GM19397 (cell line): ENCODE data around the gene PROK1.
"Not testable (repeated sequence)": the region's sequence is repeated elsewhere in the genome, so short reads cannot be mapped to it uniquely, and the experiment has no call there.

ENCODE experiments used
- ATAC-seq: cut with Tn5 transposase; IDR thresholded peaks from one replicate; pipeline ENCODE4 v1.9.1; 2021; ENCODE audit warnings: mild to moderate bottlenecking, moderate library complexity; ENCODE audit not compliant: unreplicated experiment

The PROK1 gene, protein sequence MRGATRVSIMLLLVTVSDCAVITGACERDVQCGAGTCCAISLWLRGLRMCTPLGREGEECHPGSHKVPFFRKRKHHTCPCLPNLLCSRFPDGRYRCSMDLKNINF

DNA sequence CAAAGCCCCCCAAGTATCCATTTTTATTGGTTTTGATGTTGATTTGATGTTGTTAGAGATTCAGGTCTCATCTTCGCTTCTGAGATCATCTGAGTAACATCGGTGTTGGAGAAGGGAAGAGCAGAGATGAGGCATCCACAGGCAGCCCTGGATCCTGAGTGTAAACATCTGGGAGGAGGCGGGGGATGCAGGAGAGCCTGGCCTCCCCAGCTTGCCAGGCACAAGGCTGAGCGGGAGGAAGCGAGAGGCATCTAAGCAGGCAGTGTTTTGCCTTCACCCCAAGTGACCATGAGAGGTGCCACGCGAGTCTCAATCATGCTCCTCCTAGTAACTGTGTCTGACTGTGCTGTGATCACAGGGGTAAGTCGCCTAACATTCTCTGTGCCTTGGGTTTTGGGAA, at the start of gene PROK1:
TSS of gene PROK1 (plus strand) at position 221 of the 400 bp plus-strand sequence. CDS start at position 289, 68 bp downstream.
- ATAC-seq = no peak

DNA sequence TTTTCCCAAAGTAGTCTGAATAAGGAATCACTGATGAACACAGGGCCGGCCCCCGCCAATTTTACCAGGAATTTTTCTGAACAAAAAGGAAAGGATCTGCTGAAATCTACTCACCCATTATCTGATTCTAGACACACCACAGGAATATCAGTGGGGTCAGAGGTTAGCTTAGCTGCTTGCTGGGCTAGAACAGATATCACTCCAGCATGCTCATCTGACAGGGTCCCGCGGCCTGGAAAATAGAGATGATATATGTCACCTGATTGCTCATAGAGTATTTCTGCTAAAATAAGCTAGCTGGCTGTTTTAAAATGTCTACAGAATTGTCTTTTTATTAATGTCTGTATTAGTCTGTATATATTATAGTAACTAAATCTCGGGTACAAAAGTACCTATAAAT, 47.1 kb upstream of the PROK1 start:
- no peak for ATAC-seq

DNA sequence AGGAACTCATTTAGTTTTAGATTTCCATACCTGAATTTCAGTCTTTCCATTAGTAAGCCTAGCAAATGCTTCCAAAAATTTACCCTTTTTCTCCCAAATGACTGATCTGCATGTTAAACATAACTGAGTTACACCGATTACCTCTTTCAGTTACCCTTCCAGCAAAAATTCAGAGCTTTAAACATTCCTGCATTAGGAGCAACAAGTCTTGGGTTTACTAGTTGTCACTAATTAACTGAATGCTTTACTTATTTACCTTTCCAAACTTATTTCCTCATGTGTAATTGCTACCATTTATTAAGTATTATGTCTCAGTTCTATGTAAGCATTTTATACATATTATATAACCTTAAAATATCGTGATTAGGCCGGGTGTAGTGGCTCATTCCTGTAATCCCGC, 46.5 kb upstream of the PROK1 start:
- ATAC-seq = no peak

DNA sequence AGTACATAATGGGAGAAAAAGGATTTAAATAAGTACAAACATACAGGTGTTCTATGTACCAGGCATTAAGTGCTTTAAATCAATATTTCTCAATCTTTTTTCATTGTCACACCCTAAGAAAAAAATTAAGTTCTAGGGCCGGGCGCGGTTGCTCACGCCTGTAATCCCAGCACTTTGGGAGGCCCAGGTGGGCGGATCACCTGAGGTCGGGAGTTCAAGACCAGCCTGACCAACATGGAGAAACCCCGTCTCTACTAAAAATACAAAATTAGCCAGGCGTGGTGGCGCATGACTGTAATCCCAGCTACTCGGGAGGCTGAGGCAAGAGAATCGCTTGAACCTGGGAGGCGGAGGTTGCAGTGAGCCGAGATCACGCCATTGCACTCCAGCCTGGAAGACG, 44.5 kb upstream of the PROK1 start:
- ATAC-seq = not testable (repeated sequence)

DNA sequence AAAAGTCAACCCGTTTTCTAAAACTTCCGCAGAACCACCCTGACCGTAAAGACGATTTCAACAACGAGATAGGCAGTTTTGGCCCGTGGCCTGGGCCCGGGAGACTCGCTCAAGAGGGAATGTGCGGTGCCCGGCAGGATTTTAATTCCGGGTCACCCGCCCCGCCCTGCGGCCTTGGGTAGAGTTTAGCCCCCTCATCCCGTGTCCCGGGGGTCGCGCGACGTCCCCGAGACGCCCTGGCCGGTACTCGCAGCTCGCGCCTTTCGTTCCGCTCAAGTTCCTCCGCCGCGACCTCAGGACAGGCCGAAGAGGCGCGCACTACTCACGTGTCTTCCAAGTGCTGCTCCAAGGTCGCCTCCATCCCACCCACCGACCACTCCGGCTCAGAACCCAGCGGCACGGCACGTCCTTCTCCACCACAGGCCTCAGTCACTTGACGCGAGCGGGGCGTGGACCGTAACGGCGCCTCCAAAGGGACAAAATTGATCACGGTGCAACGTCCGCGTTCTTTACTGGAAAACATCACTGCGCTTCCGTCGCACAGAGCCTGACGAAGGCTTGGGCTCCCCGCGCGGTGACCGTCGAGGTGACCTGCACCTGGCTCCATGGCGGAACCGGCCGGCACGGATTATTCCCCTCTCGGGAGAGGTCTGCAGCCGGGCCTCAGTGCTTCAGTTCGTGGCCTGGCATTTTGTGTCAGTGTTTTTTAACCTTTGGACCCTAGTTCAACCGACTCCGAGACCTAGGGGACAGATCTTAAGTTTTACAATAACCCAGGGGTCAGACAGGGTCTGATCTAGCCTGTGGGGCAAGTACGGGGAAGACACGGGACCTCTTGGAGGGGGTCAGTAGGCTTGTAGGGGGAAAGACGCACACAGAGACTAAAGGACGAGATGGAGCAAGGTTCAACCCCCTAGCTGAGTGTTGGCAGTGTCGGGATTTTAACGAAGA, 43.4 kb upstream of the PROK1 start, which contains the start of gene LAMTOR5:
TSS of gene LAMTOR5 (minus strand) at position 435 of the 951 bp plus-strand sequence. CDS start at position 361, 74 bp downstream.
- peak; percentile 80 for ATAC-seq

DNA sequence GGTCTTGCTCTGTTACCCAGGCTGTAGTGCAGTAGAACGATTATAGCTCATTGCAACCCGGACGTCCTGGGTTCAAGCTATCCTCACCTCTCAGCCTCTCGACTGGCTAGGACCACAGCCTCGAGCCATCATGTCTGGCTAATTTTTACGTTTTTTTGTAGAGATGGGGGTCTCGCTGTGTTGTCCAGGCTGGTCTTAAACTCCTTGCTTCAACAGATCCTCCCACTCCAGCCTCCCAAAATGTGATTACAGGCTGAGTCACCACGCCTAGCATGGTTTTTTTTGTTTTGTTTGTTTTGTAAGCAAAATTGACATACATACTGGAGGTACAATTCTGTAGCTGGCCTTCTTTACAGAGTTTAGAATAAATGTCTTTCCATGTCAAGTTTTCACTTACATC, 42.5 kb upstream of the PROK1 start:
- ATAC-seq = no peak

DNA sequence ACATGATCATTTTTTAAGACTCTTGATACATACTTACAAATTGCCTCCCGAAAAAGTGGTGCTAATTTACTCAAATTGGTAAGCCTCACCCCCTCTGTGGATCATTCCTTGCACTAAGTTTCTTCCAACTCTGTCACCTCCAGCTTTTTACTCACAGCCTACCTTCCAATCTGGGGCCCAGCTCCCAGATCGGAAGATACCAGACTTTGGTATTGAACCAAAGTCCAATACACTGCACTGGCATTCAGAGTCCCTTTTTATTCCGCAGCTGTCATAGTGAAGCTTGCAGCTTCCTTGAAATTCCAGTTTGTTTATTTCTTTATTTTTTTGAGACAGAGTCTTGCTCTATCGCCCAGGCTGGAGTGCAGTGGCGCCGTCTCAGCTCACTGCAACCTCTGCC, 41.6 kb upstream of the PROK1 start:
- no peak for ATAC-seq

DNA sequence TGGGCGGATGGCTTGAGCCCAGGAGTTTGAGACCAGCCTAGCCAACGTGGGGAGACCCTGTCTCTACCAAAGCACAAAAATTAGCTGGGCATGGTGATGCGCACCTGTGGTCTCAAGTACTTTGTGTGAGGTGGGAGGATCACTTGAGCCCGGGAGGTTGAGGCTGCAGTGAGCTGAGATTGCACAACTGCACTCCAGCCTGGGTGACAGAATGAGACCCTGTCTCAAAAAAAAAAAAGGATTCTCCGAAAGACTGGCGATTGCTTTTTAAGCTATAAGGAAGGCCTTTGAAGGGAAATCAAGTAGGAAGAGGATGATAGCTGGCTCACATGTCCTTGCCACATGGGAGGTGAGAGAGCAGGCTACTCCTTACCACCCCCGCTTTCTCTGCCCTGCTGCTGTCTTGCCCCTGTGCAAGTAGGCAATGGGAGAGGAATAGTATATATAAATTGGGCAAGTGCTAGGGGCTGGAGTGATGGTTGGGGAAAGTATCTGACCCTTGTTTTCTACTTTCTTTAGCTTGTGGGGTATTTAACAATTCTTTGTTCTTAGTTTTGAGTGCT, 39.7 kb upstream of the PROK1 start:
- ATAC-seq = no peak

DNA sequence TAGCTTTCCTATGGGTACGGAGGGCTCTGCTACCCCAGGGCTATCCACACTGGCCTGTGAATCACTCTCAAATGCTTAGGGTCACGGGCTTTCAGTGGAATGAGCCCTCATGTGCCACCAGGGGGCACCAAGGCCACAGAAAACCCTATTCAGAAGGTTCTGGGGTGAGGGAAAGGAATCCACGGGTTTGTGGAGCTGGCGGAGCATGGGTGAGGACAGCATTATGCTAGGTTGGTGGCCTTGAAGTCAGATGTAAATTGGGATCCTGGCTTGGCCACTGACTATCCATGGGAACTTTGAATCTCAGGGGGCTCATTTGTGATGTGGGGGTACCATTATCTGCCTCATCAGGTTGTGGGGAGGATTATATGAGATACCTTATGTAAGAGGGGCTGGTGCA, 38.4 kb upstream of the PROK1 start:
- no peak for ATAC-seq

DNA sequence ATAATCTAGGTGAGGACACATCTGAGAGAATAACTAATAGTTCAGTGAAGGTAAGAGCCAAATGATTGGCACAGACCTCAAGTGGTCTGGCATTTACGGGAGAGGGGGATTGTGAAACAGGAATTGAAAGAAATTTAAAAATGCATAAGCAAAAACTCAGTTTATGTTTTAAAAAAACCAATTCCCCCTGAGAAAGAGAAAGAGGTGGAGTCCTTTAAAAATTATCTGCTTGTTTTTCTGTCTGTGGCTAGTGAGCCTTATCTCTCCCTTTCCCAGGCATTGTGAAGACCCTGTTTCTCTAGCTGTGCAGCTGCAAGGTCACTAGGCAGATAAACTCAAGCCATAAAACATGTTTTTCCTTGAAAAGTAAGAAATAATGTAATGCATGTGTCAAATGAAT, 37.9 kb upstream of the PROK1 start:
- not testable (repeated sequence) for ATAC-seq

DNA sequence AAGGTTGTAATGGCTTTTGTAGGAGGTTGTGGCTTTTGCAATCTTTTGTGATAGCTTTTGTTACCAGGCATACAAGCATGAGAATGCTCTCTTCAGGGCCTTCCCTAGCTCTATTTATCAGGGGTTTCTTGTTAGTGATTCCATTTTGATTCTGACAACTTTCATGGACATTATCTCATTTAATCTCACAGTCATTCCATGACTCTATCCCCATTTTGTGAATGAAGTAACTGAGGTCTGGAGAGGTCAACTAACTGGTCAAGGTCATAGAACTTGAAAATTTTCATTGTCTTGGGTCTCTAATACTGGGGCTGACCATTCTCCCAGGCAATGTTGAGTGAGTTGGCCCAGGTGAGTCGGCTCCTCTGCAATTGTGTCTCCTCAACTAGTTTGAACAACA, 32.2 kb upstream of the PROK1 start:
- ATAC-seq = no peak

DNA sequence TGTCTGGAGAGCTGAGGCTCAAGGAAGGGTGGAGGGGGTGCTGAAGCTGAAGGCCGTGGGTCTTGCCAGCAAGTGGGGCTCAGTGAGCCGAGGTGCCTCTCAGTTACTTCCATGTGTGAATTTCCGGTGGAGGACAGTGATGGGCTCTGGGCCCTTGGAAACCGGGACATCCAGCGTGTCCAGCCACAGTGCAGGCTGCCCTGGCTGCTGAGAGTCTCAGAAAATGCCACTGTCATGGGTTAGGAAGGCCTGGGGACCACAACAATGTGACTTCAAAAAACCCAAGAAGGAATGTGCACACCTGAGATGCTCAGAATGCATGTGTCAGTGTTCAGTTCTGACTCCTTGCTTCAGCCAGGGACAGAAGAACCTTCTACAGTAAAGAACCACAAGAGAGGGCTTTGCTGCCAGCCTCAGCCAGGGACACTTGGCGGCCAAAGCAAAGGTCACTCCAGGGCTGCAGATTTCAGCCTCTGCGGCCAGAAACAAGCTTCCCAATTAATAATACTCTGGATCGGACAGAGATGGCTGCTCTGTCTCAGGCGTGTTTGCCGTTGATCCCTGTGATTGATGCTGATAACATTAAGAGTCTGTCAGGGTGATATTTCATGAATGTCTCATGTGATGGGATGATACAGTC, 30.8 kb upstream of the PROK1 start:
- ATAC-seq = no peak

DNA sequence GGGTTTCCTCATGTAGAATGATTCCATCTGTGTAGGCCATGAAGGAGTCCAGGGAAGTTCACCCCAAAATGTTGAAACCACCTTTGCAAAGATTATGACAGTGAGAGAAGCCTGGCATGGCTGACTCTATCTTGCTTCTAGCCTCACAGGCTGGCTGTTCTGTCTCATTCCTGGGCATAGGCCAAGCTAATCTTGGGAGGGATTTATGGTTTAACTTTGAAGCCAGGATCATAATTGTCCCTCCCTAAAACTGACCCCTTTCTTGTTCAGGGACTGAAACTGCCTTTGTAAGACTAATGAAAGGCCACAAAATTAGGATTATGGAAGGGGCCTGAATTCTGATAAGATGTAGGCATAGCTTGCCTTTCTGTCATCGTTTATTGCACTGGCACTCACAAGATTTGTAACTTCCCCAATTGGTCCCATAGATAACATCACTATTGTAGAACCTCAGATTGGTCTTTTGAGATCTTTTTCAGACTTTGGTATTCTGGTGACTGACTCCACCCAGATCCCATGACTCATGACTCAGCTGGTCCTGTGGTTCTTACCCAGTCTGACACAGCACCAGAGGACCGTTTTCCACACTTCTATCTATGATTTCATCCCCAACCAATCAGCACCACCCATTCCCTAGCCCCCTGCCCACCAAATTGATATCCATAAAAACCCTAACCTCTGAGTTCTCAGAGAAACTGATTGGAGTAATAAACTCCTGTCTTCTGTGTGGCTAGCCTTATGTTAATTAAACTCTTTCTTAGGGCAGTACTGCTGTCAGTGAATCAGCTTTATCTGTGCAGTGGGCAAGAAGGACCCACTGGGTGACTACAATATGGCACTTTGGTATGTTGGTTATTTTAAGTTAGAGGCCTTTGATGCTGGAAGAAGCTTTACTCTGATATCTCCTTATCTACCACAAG, 29.8 kb upstream of the PROK1 start:
- no peak for ATAC-seq

DNA sequence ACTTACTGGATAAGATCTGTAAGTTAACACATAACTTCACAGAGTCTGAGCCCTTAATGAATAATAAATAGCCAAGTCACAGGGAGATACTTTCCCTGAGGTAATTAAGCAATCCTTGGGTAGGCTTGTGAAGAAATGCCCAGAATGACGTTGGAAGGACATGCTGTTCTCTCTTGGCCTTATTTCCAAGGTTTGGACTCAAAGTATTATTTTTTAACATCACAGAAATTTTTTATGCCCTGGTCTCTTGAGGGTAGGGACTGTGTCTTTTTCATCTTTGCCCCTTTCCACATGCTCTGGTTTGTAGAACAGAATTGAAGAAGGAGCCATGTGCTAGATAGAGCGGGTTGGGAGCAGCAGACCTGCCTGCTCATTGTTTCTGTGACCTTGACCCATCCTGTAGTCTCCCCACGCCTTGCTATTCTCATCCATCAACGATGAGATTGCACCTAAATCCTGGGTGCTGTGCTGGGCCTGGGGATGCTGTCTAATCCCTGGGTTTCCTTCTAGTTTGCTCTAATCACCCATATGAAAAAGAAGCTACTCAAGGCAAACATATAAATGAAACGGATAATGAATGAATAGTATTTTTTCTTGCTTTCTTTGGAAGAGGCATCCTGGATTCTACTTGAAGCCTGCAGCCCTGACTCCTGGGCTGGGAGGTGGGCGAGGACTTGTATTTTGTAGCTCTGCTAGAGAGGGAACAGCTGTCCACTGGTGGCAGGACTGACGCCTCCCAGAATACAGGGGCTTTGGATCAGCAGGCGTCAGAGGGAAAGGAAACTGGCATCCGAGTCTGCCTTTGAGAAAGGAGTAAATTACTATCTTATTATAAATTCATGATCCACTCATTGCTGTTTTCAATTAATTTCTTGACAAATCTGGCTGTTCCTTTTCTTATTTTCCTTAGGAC, 26.0 kb upstream of the PROK1 start:
- ATAC-seq = no peak

DNA sequence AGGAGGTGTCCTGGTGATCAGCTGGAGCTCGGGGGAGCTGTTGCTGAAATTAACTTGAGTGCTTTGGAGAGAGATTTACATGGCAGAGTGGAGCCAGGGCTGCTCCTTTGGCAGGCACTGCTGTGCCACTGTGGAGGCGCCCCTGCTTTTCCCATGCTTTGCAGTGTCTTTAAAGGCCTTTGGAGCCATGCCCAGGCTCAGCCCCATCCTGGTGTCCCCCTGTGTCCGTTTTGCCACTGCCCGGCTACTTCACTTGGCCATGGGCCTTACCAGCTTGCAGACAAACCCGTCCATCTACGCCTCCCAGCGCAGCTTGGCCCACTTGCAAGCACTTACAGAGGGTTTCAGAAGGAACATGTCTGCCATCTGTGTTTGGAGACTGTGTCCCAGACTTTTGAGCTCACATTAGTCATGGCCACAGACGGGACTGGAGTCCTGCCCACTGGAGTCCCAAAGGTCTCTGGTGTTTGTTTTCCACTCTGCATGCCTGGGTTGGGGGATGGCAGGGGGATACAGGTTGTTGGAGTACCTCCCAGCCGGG, 25.3 kb upstream of the PROK1 start:
- ATAC-seq = no peak

DNA sequence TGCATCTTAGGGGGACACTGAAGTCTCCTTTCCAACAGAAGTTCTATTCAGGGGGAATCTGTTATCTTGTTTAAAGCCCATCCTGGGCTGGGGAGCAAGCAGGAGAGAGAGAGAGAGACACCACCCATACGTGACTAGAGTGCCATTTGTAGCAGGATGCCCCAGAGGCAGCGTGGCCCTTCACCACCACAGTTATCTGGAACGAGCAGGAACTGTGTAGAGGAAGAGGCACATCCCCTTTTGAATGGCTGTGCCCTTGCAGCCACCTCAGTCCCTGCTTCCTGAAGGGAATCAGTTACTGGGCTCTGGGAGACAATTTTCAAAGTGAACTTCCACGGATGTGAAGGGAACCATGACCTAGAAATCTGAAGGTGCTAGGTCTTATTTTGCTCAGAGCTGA, 24.1 kb upstream of the PROK1 start:
- ATAC-seq = no peak

DNA sequence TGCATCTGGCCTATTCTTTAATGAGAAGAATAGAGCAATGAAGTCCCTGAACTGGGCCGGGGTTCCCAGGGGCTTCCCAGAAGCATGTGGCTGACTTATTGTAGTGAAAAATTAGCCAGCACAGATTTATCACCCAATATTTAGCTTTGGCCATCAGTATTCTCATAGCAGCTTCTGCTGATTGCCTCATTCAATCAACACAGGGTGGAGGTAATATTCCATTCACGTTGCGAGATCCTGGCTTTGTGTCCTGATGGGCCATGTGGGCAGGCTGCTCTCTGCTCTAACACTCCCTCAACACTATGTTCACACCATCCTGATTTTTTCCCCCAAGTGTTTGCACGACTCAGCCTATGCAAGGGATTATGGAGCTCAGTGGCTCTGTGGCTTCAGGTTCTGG, 22.0 kb upstream of the PROK1 start:
- no peak for ATAC-seq

DNA sequence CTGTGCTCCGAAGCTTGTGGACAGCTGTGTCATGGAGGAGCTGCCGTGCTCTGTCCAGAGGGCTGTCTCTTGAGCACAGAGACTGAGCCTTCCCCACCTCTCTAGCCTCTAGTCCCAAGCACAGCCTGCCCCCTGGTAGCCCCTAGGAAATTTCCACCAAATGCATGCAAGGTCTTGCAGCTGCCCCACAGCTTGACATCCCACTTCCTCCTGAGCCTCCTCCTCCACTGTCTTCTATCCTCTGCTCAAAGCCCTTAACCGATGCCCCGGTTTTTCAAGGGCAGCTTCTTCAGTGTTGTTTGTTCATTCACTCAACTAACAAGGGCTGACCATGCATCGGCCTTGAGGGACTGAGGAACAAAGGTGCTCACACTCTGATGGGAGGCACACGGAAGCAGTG, 20.6 kb upstream of the PROK1 start:
- ATAC-seq = no peak

DNA sequence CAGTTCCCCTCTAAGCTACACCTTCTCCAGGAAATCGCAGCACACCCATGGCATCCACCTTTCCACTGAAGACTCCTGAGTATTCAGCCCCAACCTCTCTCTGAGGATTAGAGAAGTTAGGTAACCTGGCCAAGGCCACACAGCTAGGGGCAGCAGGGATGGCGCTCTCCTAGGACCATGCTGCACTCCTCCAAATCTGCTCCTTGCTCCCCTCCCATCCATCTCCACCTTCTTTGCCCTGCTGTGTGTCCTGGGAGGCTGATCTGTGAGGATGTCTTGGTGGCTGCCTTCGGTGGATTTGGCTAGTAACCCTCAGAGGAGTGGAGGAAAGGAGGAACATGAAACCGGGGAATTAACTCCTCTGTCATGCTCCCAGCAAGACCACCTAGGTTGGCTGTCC, 20.0 kb upstream of the PROK1 start:
- no peak for ATAC-seq
